Activated effector memory CD4-positive, alpha-beta T cell treated with anti-CD3 and anti-CD28 coated beads, Interleukin-2, amount 50 U/mL, for 16 hours (primary cell): ENCODE results near the gene SNED1.

ENCODE experiments used
- DNase-seq: peaks from one replicate; pipeline ENCODE4 v3.0.0-alpha.2; 2020

SNED1 gene

DNA sequence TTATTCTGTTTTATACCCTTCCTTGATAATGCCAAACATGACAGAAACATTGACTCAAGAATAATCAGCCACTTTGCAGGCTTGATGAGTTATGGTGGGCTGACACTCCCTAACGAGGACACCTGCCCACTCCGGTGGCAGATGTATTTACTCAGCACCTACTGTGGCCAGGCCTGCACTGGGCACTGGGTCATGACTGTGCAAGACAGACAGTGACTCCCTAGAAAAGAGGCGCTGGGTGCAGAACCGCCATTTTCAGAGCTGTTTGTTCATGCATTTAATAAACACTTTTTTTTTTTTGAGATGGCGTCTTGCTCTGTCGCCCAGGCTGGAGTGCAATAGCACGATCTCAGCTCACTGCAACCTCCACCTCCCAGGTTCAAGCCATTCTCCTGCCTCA lies 32.5 kb downstream of the SNED1 start:
- no peak for DNase-seq

DNA sequence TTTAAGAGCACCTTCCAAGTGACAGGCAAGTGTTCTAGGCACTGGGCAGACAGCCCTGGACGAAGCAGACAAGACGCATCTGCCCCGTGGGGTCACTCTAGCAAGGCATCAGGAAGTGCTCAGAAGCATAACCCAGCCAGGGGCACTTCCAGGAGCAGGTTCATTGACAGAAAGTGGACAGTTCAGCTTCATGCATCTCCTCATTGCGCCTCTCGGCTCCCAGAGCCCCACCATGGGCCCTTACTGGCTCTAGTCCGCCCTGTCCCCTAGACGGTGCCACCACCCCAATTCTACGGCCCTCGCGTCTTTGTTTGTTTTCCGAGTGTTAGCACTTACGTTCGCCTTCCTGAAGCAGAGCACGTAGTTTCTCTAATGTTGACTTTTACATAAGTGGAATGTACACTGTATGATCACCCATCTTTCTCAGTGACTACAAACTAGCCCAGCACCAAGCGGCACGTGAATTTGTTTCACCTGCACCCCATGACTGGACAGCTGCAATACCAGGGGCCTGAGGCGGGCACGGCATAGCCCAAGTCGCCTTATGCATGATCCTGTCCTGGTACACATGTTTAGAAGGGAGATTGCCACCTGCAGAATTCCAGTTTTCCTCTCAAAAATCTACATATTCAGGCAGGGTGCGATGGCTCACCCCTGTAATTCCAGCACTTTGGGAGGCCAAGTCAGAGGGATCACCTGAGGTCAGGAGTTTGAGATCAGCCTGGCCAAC lies 33.2 kb downstream of the SNED1 start:
- DNase-seq, result no peak

DNA sequence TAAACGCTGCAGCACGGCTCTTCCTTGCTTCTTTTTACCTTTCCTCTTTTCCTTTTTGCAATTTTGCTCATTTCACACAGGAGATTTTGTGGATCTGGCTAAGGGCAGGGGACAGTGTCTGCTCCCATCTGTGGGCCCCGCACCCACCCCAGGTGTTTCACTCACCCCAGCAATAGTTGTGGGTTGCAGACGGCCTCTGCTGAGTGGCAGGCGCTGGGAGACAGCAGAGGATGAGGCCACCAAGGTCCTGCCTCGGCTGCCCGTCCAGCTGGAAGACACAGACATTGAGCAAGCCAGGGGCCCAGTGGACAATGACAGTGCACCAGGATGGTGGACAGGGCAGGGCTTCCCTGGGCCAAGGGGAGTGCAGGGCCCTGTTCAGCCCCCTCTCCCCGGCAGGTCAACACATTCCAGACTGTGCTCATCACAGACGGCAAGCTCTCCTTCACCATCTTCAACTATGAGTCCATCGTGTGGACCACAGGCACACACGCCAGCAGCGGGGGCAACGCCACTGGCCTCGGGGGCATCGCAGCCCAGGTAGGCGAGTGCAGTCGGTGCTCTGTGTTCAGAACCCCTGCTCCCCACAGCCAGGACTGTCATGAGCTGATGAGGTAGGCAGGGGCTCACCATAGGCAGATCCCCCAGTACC lies 35.0 kb downstream of the SNED1 start:
- DNase-seq, result no peak

DNA sequence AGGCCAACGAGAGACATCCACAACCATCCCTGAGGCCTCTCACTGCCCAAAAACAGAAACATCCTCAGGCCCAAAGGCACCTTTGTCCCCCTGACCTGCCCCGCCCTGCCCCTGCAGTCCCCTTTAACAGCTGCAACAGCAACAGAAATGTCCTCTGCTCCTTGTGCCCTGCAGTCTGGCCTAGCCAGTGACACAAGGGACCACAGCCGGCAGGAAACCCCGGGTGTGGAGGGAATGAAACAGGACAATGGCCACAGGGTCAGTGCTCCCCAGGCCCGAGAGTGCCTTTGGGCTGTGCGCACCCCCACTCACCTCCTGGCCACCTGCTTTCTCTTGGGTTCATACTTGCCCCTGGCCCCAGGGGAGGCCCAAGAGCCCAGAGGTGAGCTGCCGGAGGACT lies 35.6 kb downstream of the SNED1 start:
- DNase-seq, result no peak

DNA sequence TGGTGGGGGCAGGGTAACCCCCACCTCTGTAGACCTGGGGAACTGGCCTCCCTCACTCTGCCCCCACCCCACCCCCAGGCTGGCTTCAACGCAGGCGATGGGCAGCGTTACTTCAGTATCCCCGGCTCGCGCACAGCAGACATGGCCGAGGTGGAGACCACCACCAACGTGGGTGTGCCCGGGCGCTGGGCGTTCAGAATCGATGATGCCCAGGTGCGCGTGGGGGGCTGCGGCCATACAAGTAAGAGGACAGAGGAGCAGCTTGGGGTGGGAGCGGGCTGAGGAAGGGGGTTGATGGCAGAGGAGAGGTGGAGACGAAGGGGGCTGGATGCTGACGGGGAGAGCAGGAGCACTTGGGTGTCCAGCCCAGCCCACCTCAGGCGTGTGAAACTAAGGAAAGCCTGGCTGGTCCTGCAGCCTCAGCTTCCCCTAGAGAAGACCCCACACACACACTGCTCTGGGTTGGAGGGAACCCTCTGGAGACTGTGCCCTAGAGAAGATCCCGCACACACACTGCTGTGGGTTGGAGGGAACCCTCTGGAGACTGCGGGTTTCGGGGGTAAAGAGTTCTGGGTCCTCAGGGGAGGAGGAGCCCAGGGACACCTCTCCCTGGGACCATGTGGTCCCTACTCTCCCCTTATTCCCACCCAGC lies 36.2 kb downstream of the SNED1 start:
- DNase-seq, result no peak

DNA sequence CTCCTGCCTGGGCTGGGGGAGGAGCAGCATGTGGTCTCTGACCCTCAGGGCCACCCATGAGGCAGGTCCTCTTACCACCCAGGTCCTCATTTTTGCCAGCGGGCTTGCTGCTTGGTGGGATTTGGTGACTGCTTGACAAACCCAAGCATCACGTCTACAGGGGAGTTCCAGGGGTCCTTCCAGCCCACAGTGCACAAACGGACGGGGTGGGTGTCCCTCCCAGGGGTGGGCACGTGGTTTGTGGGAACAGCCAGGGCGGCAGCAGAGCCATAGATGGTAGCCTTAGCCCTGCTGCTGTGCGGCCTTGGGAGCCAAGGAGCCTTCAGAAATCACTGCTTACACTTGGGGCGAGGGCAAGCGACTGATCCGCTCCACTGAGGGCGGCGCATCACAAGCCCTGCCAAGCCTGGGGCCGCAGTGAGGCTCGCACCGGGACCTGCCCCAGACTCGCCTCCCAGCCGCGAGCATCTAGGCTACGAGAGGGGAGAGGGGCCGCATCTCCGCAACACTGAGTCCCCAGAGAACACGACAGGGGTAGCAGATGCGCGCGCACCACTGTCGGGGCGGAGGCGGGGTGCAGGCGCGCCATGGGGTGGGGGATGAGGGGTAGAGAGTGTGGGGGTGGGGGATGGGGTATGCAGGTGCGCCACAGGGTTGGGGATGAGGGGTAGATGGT lies 36.9 kb downstream of the SNED1 start:
- peak; percentile 78 for DNase-seq

DNA sequence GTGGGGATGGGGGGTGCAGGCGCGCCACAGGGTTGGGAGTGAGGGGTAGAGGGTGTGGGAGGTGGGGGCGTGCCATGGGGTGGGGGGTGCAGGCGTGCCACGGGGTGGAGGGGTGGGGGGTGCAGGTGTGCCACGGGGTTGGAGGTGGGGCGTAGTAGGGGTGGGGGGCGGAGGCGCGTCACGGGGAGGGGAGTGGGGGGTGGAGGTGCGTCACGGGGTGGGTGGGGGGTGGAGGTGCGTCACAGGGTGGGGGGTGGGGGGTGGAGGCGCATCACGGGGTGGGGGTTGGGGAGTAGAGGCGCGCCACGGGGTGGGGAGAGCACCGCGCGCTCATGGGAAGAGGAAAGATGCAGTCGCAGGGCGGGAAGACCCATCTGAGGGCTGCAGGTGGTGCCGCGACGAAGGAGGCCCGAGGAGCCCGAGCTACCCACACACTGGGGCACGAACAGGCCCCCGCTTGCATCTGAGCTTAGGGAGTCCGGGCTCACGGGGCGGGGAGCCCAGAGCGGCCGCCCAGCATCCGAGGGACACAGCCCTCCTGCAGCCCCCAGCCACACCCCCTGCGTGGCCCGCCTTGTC lies 37.5 kb downstream of the SNED1 start:
- DNase-seq, result no peak

DNA sequence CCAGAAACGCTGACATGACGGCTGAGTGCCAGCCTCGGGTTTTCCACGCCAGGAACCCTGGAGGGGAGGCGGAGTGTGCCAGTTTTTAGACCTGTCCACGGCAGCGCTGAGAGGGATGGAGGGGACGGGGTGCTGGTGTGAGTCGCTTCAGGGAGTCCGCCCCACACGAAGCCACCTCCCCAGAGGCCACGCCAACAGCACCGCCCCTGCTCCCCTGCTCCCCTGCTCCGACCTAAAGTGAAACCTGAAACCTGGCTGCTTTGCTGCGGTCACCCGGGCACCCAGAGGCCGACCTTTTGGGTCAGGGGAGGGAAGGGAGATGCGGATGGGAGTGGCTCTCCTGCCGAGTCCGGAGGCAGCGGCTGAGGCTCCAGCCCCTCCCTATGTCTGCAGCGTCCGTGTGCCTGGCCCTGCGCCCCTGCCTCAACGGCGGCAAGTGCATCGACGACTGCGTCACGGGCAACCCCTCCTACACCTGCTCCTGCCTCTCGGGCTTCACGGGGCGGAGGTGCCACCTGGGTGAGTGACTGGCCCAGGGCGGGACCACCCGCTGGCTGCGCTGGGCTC lies 38.1 kb downstream of the SNED1 start:
- DNase-seq, result peak; percentile 87

DNA sequence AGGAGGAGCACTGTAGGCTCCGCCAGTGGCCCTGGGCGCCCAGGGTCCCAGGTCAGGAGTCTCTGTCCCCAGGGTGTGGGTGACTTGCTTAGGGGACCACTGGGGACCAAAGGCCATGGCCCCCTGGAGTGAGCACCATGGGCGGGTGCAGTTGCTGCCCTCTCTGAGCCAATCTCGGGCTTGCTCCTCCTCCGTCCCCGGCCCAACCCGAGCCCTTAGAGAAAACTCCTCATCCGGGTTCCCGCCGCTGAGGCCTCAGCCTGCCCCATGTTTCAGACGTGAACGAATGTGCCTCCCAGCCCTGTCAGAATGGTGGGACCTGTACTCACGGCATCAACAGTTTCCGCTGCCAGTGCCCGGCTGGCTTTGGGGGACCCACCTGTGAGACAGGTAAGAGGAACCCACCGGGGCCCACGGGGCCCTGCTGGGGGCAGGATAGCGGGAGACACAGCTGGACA lies 38.6 kb downstream of the SNED1 start:
- peak; percentile 75 for DNase-seq

DNA sequence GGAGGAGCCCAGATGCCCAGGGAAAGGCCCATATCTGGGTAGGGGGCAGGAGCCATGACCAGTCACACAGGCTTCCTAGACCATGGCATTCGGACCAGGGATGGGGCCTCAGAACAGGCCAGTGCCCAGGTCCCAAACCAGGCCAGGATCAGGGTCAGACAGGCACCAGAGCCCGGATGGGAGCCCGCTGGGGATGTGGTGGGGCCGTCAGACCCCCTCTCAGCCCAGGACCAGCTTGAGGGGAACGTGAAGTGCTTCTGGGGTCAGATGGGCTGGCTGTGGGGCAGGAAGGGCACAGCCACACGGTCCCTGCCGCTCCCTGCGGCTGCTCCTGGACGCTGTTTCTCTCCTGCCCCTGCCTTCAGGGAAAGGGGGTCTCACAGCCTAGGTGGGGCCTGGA lies 39.1 kb downstream of the SNED1 start:
- no peak for DNase-seq

DNA sequence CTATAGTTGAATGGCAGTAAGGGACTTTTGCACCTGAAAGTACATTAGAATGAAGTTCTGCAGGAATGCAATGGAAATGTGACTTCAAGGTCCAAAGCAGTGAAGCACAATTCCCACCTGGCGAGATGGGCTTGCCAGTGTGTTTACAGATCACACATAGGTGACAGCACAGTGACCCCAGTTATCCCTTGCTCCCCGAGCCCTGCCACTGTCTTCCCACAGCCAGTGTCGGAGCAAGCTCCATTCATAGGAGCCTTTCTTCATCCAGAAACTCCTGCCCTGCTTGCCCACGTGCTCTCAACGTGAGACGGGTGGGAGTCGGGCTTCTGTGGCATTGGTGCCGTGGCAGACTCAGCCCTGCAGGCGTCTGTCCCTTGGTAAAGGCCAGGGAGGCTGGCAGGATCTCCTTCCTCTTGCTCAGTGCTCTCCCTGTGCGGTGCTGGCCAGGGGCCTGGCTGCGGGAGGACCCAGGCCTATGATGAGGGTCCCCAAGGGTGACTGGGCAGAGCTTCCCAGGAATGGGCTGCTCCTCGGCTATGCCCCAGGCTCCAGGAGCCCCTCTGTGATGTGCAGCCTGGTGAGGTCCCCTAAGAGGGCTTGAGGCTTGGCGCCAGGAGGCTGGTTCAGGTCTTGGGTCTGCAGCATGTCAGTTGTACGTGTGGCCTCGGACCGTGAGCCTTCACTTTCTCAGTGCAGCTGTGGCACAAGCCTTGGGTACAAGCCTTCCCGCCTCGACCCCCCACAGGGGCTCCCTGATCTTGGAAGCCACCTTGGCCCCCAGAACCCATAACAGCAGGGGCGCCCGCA lies 40.2 kb downstream of the SNED1 start:
- DNase-seq, result no peak

DNA sequence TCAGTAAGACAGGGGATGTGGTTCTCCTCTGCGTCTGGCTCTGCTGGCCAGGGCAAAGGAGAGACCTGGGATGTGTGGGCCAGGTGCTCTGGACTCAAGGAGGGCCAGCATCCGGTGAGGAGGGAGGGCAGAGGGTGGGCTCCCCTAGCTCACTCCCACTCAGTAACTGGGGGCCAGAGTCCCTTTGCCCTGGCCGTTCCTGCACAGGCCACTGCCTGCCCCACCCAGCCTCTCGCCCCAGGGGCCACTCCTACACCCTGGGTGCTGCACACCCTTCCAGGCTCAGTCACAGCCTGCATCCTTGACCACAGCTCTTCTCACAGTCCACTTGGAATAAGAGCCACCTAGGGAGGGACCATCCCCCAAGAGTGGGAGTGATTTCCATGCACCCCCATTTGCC lies 41.0 kb downstream of the SNED1 start:
- DNase-seq, result no peak

DNA sequence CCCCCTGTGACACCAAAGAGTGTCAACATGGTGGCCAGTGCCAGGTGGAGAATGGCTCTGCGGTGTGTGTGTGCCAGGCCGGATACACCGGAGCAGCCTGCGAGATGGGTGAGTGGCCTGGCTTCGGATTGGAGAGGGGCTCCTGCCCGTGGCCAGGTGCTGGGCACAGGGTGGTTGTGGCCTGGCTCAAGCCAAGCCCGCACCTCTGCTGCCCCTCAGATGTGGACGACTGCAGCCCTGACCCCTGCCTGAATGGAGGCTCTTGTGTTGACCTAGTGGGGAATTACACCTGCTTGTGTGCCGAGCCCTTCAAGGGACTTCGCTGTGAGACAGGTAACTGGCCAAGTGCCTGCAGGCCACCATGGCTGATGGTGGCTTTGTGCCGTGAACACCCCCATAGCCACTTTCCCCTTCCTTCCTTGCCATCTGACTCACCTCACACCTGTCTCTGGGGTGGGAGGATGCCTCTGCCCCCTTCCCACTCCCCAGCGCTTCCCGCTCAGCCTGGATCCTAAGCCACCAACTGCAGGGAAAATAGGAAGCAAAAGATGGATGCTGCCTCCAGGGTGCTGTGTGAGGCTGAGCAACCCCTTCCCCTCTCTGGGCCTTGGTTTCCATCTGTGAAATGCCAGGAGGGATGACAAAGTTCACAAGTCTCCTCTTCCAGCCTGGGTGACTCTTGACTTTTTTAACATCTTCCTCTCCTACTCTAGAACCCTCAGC lies 41.8 kb downstream of the SNED1 start:
- DNase-seq, result no peak

DNA sequence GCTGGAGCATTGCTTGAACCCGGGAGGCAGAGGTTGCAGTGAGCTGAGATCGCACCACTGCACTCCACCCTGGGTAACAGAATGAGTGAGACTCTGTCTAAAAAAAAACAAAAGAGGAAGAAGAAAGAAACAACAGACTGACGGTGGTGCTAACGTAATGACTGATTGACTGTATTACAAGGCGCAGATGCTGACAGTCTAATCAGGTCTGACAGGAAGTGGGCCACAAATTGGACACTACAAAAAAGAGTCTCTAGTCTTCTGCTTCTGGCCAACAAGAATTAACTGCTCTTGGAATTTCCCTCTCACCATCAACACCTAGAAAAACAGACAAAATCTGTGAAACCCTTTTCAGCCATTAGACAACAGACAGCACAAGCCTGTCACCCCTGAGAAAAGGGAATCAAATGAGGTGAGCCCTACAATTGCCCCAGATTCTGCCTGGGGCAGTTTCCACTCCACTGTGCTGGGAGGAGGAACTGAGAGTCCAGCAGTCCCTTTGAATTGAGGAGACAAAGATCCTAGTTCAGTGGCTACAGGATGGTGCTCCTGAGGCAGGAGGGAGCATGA lies 43.3 kb downstream of the SNED1 start:
- DNase-seq, result no peak

DNA sequence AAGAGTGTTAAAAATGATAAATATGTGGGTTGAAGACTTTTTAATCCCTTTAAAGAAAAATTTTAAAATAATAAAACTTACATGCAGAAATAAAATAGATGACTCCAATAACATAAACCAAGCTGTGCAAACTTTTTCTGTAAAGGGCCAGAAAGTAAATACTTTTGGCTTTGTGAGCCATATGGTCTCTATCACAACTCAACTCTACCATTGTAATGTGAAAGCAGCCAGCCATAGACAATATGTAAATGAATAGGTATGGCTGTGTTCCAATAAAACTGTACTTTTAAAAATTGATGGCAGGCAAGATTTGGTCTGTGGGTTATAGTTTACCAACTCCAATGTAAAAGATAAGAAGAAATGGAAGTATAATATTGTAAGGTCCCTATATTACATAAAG lies 45.2 kb downstream of the SNED1 start:
- DNase-seq, result no peak

DNA sequence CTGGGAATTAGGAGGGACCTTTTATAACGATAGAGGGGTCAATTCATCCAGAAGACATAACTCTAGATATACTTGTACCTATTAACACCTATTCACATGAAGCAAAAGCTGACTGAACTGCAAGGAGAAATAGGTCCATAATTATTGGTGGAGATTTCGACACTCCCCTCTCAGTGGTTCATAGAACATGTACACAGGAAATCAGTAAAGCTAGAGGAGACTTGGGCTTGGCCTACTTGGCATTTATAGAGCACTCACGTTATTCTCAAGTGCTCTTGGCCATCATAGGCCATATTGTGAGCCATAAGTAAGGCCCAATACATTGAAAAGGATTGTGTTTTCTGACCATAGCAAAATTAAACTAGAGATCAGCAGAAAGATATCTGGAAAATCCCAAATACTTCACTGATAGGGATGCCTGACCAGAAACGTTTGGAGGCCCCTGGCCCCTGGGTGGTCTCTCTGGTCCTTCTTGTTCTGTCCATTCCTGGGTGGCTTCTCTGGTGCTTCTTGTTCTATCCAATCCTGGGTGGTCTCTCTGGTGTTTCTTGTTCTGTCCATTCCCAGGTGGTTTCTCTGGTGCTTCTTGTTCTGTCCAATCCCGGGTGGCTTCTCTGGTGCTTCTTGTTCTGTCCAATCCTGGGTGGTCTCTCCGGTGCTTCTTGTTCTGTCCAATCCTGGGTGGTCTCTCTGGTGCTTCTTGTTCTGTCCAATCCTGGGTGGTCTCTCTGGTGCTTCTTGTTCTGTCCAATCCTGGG lies 49.0 kb downstream of the SNED1 start:
- DNase-seq, result no peak

DNA sequence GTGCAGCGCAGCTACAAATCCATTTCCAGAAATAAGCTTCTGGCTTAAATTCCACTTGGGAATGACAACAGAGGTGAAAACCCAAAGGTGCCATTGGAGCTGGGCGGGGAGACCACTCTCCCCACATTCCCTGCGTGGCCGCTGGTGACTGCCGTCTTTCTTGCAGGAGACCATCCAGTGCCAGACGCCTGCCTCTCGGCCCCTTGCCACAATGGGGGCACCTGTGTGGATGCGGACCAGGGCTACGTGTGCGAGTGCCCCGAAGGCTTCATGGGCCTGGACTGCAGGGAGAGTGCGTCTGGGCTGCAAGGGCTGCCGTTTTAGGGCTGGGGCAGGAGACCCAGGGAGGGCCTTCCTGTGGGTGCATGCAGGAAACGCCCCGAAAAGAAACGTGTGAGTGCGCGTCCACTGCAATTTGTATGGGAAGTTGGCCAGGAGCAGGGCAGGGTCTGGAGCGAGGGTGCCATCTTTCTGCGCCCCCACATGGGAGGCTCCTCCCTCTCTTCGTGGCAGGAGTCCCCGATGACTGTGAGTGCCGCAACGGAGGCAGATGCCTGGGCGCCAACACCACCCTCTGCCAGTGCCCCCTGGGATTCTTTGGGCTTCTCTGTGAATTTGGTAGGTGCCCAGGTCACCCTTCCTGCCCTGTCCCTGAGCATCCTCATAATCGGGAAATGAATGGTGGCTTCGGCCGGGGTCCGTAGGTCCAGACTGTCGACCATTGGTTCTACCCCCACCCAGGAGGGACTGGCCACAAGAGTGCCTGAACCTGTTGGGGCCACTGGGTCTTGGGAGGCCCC lies 49.9 kb downstream of the SNED1 start:
- no peak for DNase-seq

DNA sequence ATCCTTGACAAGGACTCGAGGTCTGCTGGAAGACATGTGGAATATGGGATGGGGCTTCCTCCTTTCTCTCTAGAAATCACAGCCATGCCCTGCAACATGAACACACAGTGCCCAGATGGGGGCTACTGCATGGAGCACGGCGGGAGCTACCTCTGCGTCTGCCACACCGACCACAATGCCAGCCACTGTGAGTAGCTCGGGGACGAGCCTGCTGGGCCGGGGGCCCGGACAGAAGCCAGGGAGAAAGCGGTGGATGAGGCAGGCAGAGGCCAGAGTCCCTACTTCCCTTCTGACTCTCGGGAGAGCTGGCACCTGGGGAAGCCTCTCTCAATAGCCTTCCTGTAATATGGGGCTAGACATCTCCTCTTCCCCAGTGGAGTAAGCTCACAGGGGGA lies 50.5 kb downstream of the SNED1 start:
- no peak for DNase-seq
